UCSD-AML1 (cell line): ENCODE results near the gene TBC1D10A.

ENCODE experiments used
- DNase-seq: peaks from one replicate; lab custom pipeline; 2025; ENCODE audit not compliant: unreplicated experiment; lab: John Stamatoyannopoulos, UW

The TBC1D10A gene

GRCh38 chr22:30267382-30268302, 59.1 kb downstream of the TBC1D10A start:
- DNase-seq: peak; percentile 37

GRCh38 chr22:30266445-30267381, 60.0 kb downstream of the TBC1D10A start, which contains the start of gene OSM:
Gene OSM (minus strand): TSS chr22:30266851. CDS start chr22:30266799, 52 bp downstream.
- DNase-seq: peak; percentile 89

- DNase-seq: peak; percentile 81
Measured at GRCh38 chr22:30265823-30266444, 60.8 kb downstream of the TBC1D10A start.

GRCh38 chr22:30265131-30265720, 61.5 kb downstream of the TBC1D10A start:
- no peak for DNase-seq

- no peak for DNase-seq
Measured at GRCh38 chr22:30263883-30264282, 62.9 kb downstream of the TBC1D10A start.

GRCh38 chr22:30262917-30263741, 63.6 kb downstream of the TBC1D10A start:
- peak; percentile 74 for DNase-seq

GRCh38 chr22:30262112-30262511, 64.6 kb downstream of the TBC1D10A start:
- DNase-seq: no peak

- DNase-seq: no peak
Measured at GRCh38 chr22:30261134-30261533, 65.6 kb downstream of the TBC1D10A start.

GRCh38 chr22:30260682-30261081, 66.1 kb downstream of the TBC1D10A start:
- DNase-seq: no peak

- no peak for DNase-seq
Measured at GRCh38 chr22:30260276-30260675, 66.5 kb downstream of the TBC1D10A start.

- DNase-seq: no peak
Measured at GRCh38 chr22:30254314-30254713, 72.4 kb downstream of the TBC1D10A start.

- DNase-seq: peak; percentile 57
Measured at GRCh38 chr22:30253205-30253852, 73.4 kb downstream of the TBC1D10A start.

- peak; percentile 49 for DNase-seq
Measured at GRCh38 chr22:30252411-30253204, 74.1 kb downstream of the TBC1D10A start.

- DNase-seq: no peak
Measured at GRCh38 chr22:30251711-30252110, 75.0 kb downstream of the TBC1D10A start.

GRCh38 chr22:30250661-30251267, 76.0 kb downstream of the TBC1D10A start:
- no peak for DNase-seq

- DNase-seq: no peak
Measured at GRCh38 chr22:30250039-30250565, 76.6 kb downstream of the TBC1D10A start.

- DNase-seq: no peak
Measured at GRCh38 chr22:30249049-30250038, 77.4 kb downstream of the TBC1D10A start.
